B cell (primary cell): ENCODE data around the gene GGACT. TPM values are rescaled to one million over a fixed set of nuclear protein-coding genes. Genes with fewer than 3 reads are reported as not detected.

ENCODE experiments used
- ATAC-seq: fragments of 200-7000 bp; cut with Tn5 transposase; one replicate; pipeline ENCODE4 v1.10.0; 2021; ENCODE audit warnings: low read depth, mild to moderate bottlenecking, moderate number of reproducible peaks, moderate library complexity
- CTCF ChIA-PET: fragments of 350-600 bp; sonication (Branson Sonifier 250); formaldehyde crosslinking; loops from one replicate; lab custom pipeline; 2021; ENCODE audit warnings: antibody characterized with exemption, inconsistent platforms; lab: Charles Lee
- POLR2A ChIA-PET: fragments of 350-600 bp; sonication (Branson Sonifier 250); formaldehyde crosslinking; loops from one replicate; lab custom pipeline; 2021; ENCODE audit warnings: antibody characterized with exemption; lab: Charles Lee
- DNase-seq: peaks from one replicate; pipeline ENCODE4 v3.0.0; 2013
- H2AFZ ChIP-seq: 2 replicates; pipeline ENCODE4 v1.6.1; 2012; ENCODE audit warnings: mild to moderate bottlenecking, low read depth, low read length; ENCODE audit not compliant: insufficient read depth, poor library complexity, severe bottlenecking
- H3K27ac ChIP-seq, 2 donors: 1 replicate in 1 of 2; 2 replicates in 1 of 2; pipeline ENCODE4 v1.5.1; 2012 to 2013; ENCODE audit warnings: low read length in 2 of 2, mild to moderate bottlenecking in 2 of 2, moderate library complexity in 1 of 2
- H3K27me3 ChIP-seq, 4 experiments: fragments of 200-600 bp in 1 of 4; sonication (generic) in 1 of 4; replicated peaks in 1 of 4; 1 replicate in 2 of 4; 2 replicates in 2 of 4; pipeline versions ENCODE4 v1.6.1 to v1.7.0; 2013 to 2016; ENCODE audit warnings: low read length in 3 of 4, mild to moderate bottlenecking in 2 of 4, mixed read lengths in 1 of 4, moderate library complexity in 1 of 4; ENCODE audit not compliant: insufficient read depth in 4 of 4, control insufficient read depth in 3 of 4; ENCODE audit errors: control extremely low read depth in 1 of 4
- H3K36me3 ChIP-seq, 2 experiments: replicated peaks in 1 of 2; 1 replicate in 1 of 2; 2 replicates in 1 of 2; pipeline versions ENCODE4 v1.6.1 to v1.7.1; 2013; ENCODE audit warnings: low read length in 1 of 2; ENCODE audit not compliant: insufficient read depth in 2 of 2, control insufficient read depth in 1 of 2; ENCODE audit errors: control extremely low read depth in 1 of 2, extremely low read depth in 1 of 2
- H3K4me1 ChIP-seq, 2 donors: fragments of 200-600 bp in 1 of 2; sonication (generic) in 1 of 2; 1 replicate in 1 of 2; 2 replicates in 1 of 2; pipeline versions ENCODE4 v1.5.1 to v1.6.1; 2013 to 2017; ENCODE audit warnings: low read length in 2 of 2; ENCODE audit not compliant: control insufficient read depth in 2 of 2, insufficient read depth in 2 of 2
- H3K4me2 ChIP-seq: replicated peaks from 2 replicates; pipeline ENCODE3; 2012; ENCODE audit warnings: mild to moderate bottlenecking, low read depth, low read length; ENCODE audit not compliant: poor library complexity, severe bottlenecking
- H3K4me3 ChIP-seq, 5 experiments: fragments of 200-600 bp in 1 of 5; sonication (generic) in 1 of 5; 1 replicate in 3 of 5; 2 replicates in 2 of 5; pipeline versions ENCODE4 v1.5.1 to v1.7.0; 2011 to 2016; ENCODE audit warnings: low read length in 4 of 5, mild to moderate bottlenecking in 4 of 5, low read depth in 2 of 5, control low read depth in 1 of 5, moderate library complexity in 1 of 5; ENCODE audit not compliant: insufficient read depth in 1 of 5; ENCODE audit errors: control extremely low read depth in 1 of 5, extremely low read depth in 1 of 5
- H3K79me2 ChIP-seq: fragments of 200-600 bp; sonication (generic); one replicate; pipeline ENCODE4 v1.6.0; 2016; ENCODE audit warnings: low read length; ENCODE audit not compliant: control insufficient read depth, insufficient read depth
- H3K9ac ChIP-seq: fragments of 200-600 bp; sonication (generic); 2 replicates; pipeline ENCODE4 v1.6.1; 2017; ENCODE audit warnings: mild to moderate bottlenecking, low read length, moderate library complexity
- H3K9me3 ChIP-seq, 3 donors: one replicate each; pipeline versions ENCODE4 v1.6.1 to v1.7.1; 2013; ENCODE audit warnings: low read length in 2 of 3; ENCODE audit not compliant: control insufficient read depth in 2 of 3, insufficient read depth in 1 of 3; ENCODE audit errors: control extremely low read depth in 1 of 3
- H4K20me1 ChIP-seq: 2 replicates; pipeline ENCODE4 v1.6.0; 2012; ENCODE audit warnings: mild to moderate bottlenecking, low read length; ENCODE audit not compliant: insufficient read depth, control insufficient read depth, poor library complexity, severe bottlenecking
- H3K27ac Mint-ChIP-seq: one replicate; pipeline ENCODE4 v1.8.0; 2021; ENCODE audit warnings: mixed read lengths
- H3K27me3 Mint-ChIP-seq: one replicate; pipeline ENCODE4 v1.8.0; 2021; ENCODE audit warnings: mixed read lengths
- H3K4me1 Mint-ChIP-seq: one replicate; pipeline ENCODE4 v1.8.0; 2021; ENCODE audit warnings: mixed read lengths
- H3K4me3 Mint-ChIP-seq: one replicate; pipeline ENCODE4 v1.8.0; 2021; ENCODE audit warnings: mixed read lengths
- H3K9me3 Mint-ChIP-seq: one replicate; pipeline ENCODE4 v1.8.0; 2022; ENCODE audit warnings: mixed read lengths; ENCODE audit not compliant: insufficient read depth
- CTCF ChIP-seq: fragments of 200-600 bp; IDR thresholded peaks from one replicate; pipeline ENCODE4 v1.8.0; 2022; ENCODE audit warnings: antibody characterized with exemption, mild to moderate bottlenecking
- EZH2 ChIP-seq: IDR thresholded peaks from 2 replicates; pipeline ENCODE4 v1.6.1; 2012; ENCODE audit warnings: borderline replicate concordance, low read depth, mild to moderate bottlenecking, moderate library complexity, low read length; ENCODE audit not compliant: insufficient read depth, poor library complexity, severe bottlenecking
- WGBS: methylation state at CpG from one replicate; pipeline ENCODE4 v1.1.5; 2013; ENCODE audit warnings: missing lambda C conversion rate; ENCODE audit not compliant: insufficient coverage; 5-methylcytosine and 5-hydroxymethylcytosine counted together
- intact Hi-C: fragments of 100-400 bp; cut with micrococcal nuclease; formaldehyde crosslinking; loops from one replicate; pipeline ENCODE4 v1.10.0; 2022
- polyA plus RNA-seq: library from polyadenylated mRNA; depleted of rRNA; stranded (reverse); fragments of >200 nt; gene quantifications from 2 replicates; pipeline ENCODE4 v1.2.3, GENCODE V29; 2012
- total RNA-seq, 2 donors: library from RNA; stranded (reverse); fragments of 120-200 nt in 1 of 2; gene quantifications; 1 replicate in 1 of 2; 2 replicates in 1 of 2; pipeline versions ENCODE4 v1.2.3 to v1.2.4, GENCODE V29; 2013 to 2022

The GGACT gene
- total and polyA plus RNA-seq, 2 donors (not counting 1 experiment from before 2014, with no cell fraction given) = 3.2 to 3.5 TPM

- no peaks in the 10 kb centered on the region for H3K9me3 Mint-ChIP-seq
- peaks cover 3% of the 10 kb centered on the region for H3K4me1 Mint-ChIP-seq
- over 99% methylated on average over 9 of the region's 9 CpGs for WGBS
- intact Hi-C loops = no loop called here
- Histone ChIP-seq H3K27me3 (no peaks in the 10 kb centered on the region), H3K27ac (no peak overlapping the region), H3K9ac (no peak overlapping the region), H3K9me3 (peaks cover 0 to 6% (median 0%) of the 10 kb centered on the region in 3 donors), H3K36me3 (no peaks in the 10 kb centered on the region), H3K79me2 (no peaks in the 10 kb centered on the region), H3K4me3 (no peak overlapping the region), H3K4me1 (peaks cover 0 to 1% of the 10 kb centered on the region in 2 donors), H2AFZ (no peak overlapping the region), H3K4me2 (no peak overlapping the region), H4K20me1 (no peaks in the 10 kb centered on the region)
- ChIA-PET CTCF (no interaction called here), POLR2A (no interaction called here)
- no peak for TF ChIP-seq CTCF
- no peak for TF ChIP-seq EZH2
- no peak overlapping the region for H3K27ac Mint-ChIP-seq
- no peaks in the 10 kb centered on the region for H3K27me3 Mint-ChIP-seq
- no peak for DNase-seq
- no peak for ATAC-seq
- H3K4me3 Mint-ChIP-seq = no peak overlapping the region
Measured at GRCh38 chr13:100537486-100537885, 51.1 kb downstream of the GGACT start.

- H3K4me1 ChIP-seq = no peaks in the 10 kb centered on the region
- no peak overlapping the region for H2AFZ ChIP-seq
- no peak overlapping the region for H3K9ac ChIP-seq
- H3K4me2 ChIP-seq = no peak overlapping the region
- H3K9me3 ChIP-seq = peaks cover 0 to 13% (median 0%) of the 10 kb centered on the region in 3 donors
- H3K27ac ChIP-seq = no peak overlapping the region
- WGBS = 92% methylated on average over 13 of the region's 13 CpGs
- DNase-seq (no peak), ATAC-seq (no peak)
- no peaks in the 10 kb centered on the region for H3K27me3 ChIP-seq
- H3K79me2 ChIP-seq = no peaks in the 10 kb centered on the region
- no peak for TF ChIP-seq CTCF
- no peak for TF ChIP-seq EZH2
- no peaks in the 10 kb centered on the region for H4K20me1 ChIP-seq
- intact Hi-C loops = no loop called here
- H3K4me3 Mint-ChIP-seq = no peak overlapping the region
- no peak overlapping the region for H3K4me3 ChIP-seq
- no peaks in the 10 kb centered on the region for H3K36me3 ChIP-seq
- H3K27ac Mint-ChIP-seq = no peak overlapping the region
- ChIA-PET CTCF (no interaction called here), POLR2A (no interaction called here)
- no peaks in the 10 kb centered on the region for H3K9me3 Mint-ChIP-seq
- no peaks in the 10 kb centered on the region for H3K27me3 Mint-ChIP-seq
- no peaks in the 10 kb centered on the region for H3K4me1 Mint-ChIP-seq
Measured at GRCh38 chr13:100536643-100537180, 51.9 kb downstream of the GGACT start.
